Prostate gland (tissue), 2 donors: ENCODE results near the gene DNAH12. TPM values are rescaled to one million over a fixed set of nuclear protein-coding genes. Genes with fewer than 3 reads are reported as not detected.

Experiments
- DNase-seq: peaks from one replicate; pipeline ENCODE4 v3.0.0-alpha.2; 2019; ENCODE audit warnings: low spot score
- H3K27ac ChIP-seq, 2 donors: fragments of 200-600 bp; sonication (generic); 2 replicates each; pipeline ENCODE4 v1.5.1; 2017 to 2019
- H3K27me3 ChIP-seq: fragments of 200-600 bp; sonication (generic); replicated peaks from 2 replicates; pipeline ENCODE4 v1.5.1; 2019; ENCODE audit not compliant: insufficient read depth
- H3K36me3 ChIP-seq, 2 donors: fragments of 200-600 bp; sonication (generic); 1 replicate in 1 of 2; 2 replicates in 1 of 2; pipeline versions ENCODE4 v1.5.1 to v1.8.1; 2017 to 2019
- H3K4me1 ChIP-seq: fragments of 200-600 bp; sonication (generic); replicated peaks from 2 replicates; pipeline ENCODE4 v1.5.1; 2019
- H3K4me3 ChIP-seq, 2 donors: fragments of 200-600 bp; sonication (generic); 2 replicates each; pipeline ENCODE4 v1.5.1; 2017 to 2019
- H3K9me3 ChIP-seq: fragments of 200-600 bp; sonication (generic); 2 replicates; pipeline ENCODE4 v1.5.1; 2017
- CTCF ChIP-seq, 4 experiments: fragments of 200-600 bp in 2 of 4; fragments of 450-650 bp in 2 of 4; sonication (generic) in 2 of 4; IDR thresholded peaks; 1 replicate in 3 of 4; 2 replicates in 1 of 4; pipeline ENCODE4 v1.5.1; 2016 to 2019; ENCODE audit warnings: antibody characterized with exemption in 4 of 4, mild to moderate bottlenecking in 2 of 4, moderate library complexity in 2 of 4
- POLR2A ChIP-seq: fragments of 450-650 bp; IDR thresholded peaks from one replicate; pipeline ENCODE4 v1.6.1; 2016; ENCODE audit warnings: antibody characterized with exemption, mild to moderate bottlenecking
- POLR2AphosphoS5 ChIP-seq: sonication (generic); formaldehyde crosslinking; IDR thresholded peaks from one replicate; pipeline ENCODE4 v1.6.1; 2017; ENCODE audit warnings: antibody characterized with exemption
- WGBS: methylation state at CpG from one replicate; pipeline ENCODE4 v1.1.5; 2018; 5-methylcytosine and 5-hydroxymethylcytosine counted together
- intact Hi-C: fragments of 100-400 bp; cut with DNase I; formaldehyde crosslinking; loops from one replicate; pipeline ENCODE4 v1.14.2; 2022
- total RNA-seq, 2 donors: library from RNA; depleted of rRNA; stranded (reverse); fragments of >200 nt; gene quantifications; one replicate each; pipeline ENCODE4 v1.1.0, GENCODE V29; 2016

The DNAH12 gene
- total RNA-seq, 2 donors from 2014 or later, result 0.05 to 1.8 TPM

DNA sequence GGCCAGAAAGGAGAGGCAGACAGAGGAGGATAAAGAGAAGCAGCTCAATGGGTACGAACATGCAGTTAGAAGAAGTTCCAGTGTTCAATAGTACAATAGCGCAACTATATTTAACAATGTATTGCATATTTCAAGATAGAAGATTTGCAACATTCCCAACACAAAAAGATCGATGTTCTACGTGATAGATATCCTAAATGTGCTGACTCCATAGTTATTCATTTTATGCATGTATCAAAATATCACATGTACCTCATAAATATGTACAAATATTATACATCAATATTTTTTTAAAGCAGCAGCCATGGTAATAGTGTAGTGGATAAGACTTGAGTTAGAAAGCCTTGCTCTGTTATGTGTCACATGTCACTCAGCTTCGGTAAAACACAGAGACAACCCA is 141.5 kb downstream of the DNAH12 start:
- H3K9me3 ChIP-seq, result no peaks in the 10 kb centered on the region
- H3K36me3 ChIP-seq, result no peaks in the 10 kb centered on the region
- WGBS, result 71% methylated on average over 5 of the region's 5 CpGs
- intact Hi-C loops, result no loop called here
- H3K4me1 ChIP-seq, result no peaks in the 10 kb centered on the region
- peaks cover 3% of the 10 kb centered on the region for H3K27me3 ChIP-seq
- no peak for DNase-seq
- H3K4me3 ChIP-seq, result no peak overlapping the region
- TF ChIP-seq CTCF (IDR thresholded peaks at IDR 0.05), result no peak
- no peak for TF ChIP-seq POLR2A
- TF ChIP-seq POLR2AphosphoS5, result no peak
- H3K27ac ChIP-seq, result no peak overlapping the region

DNA sequence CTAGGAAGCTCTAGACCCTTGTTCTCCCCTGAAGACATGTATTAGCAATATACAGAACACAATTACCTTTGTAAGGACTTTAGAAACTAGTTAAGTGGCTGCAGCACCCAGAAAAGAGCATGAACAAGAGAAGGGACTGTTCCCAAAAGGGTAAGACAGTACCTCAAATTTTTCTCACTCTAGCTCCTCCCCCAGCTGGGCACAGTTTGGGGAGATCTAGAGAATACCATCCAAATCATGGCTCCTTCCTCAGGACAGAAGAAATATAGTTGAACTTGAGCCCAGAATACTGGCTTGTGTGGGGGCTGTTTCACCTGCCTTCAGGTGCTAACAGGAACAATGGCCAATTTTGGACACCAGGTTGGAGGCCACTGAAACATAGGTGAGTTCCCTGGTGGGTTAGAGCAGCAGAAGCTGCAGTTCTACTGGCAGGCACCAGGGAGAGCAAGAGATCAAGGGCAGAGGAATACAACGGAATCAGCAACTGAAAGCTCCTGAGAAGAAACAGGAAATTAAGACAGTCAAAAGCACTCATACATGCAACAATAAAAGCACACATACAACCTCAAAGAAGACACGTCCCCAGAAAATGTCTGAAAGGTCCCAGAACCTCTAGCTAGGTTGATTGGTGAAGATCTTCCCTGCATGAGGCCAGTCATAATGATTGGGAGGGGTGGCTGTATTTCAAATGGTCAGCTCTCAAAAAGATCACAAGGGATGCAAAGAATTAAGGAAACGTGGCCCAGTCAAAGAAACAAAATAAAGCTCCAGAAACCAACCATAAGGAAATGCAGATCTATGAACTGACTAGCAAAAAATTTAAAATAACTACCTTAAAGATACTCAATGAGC is 146.7 kb downstream of the DNAH12 start:
- TF ChIP-seq POLR2AphosphoS5 (no peak), POLR2A (no peak), CTCF (IDR thresholded peaks at IDR 0.05) (peak; percentile 33 to 74 (median 58))
- intact Hi-C loops, result loop anchor here (10.0 kb wide), 1 partner anchor 457 kb away; no protein-coding TSS in a partner anchor
- H3K9me3 ChIP-seq, result no peaks in the 10 kb centered on the region
- peak; percentile 7 for DNase-seq
- 23% methylated on average over 3 of the region's 3 CpGs for WGBS
- no peak overlapping the region for H3K4me3 ChIP-seq
- no peaks in the 10 kb centered on the region for H3K4me1 ChIP-seq
- no peaks in the 10 kb centered on the region for H3K36me3 ChIP-seq
- no peak overlapping the region for H3K27ac ChIP-seq
- no peaks in the 10 kb centered on the region for H3K27me3 ChIP-seq

GRCh38 chr3:57393977-57394376 is 150.2 kb downstream of the DNAH12 start:
- no peaks in the 10 kb centered on the region for H3K36me3 ChIP-seq
- H3K4me3 ChIP-seq, result no peak overlapping the region
- no peak for DNase-seq
- intact Hi-C loops, result loop anchor here (10.0 kb wide), 1 partner anchor 461 kb away; no protein-coding TSS in a partner anchor
- H3K27me3 ChIP-seq, result no peaks in the 10 kb centered on the region
- H3K9me3 ChIP-seq, result no peaks in the 10 kb centered on the region
- H3K27ac ChIP-seq, result no peak overlapping the region
- no peaks in the 10 kb centered on the region for H3K4me1 ChIP-seq
- WGBS, result 62% methylated on average over 3 of the region's 3 CpGs
- no peak for TF ChIP-seq CTCF (IDR thresholded peaks at IDR 0.05)
- no peak for TF ChIP-seq POLR2A
- no peak for TF ChIP-seq POLR2AphosphoS5

DNA sequence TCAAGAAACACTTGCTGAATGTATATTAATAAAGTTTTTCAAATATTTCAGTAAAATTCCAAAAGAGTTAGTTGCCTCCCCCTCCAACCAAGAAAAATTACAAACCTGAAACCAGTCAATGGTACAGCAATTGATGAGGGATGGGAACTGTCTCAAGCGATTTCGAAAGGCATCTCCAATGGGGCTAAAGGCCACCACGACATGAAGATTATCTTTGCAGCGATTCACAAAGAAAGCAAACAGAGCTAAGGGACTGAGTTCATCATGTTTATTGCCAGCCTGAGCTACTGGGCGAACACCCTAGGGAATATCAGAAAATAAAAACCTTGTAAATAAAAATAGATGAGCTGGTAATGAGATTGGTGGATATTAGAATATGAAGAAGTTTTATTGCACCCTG is 152.4 kb downstream of the DNAH12 start:
- H3K27ac ChIP-seq, result no peak overlapping the region
- H3K4me1 ChIP-seq, result no peaks in the 10 kb centered on the region
- no peaks in the 10 kb centered on the region for H3K9me3 ChIP-seq
- H3K36me3 ChIP-seq, result no peaks in the 10 kb centered on the region
- H3K4me3 ChIP-seq, result no peak overlapping the region
- no peaks in the 10 kb centered on the region for H3K27me3 ChIP-seq
- intact Hi-C loops, result loop anchor here (10.0 kb wide), 1 partner anchor 463 kb away; no protein-coding TSS in a partner anchor
- DNase-seq, result no peak
- TF ChIP-seq POLR2AphosphoS5, result no peak
- no peak for TF ChIP-seq POLR2A
- no peak for TF ChIP-seq CTCF (IDR thresholded peaks at IDR 0.05)
- WGBS, result 79% methylated on average over 5 of the region's 5 CpGs

- TF ChIP-seq CTCF (IDR thresholded peaks at IDR 0.05) (no peak), POLR2A (no peak), POLR2AphosphoS5 (no peak)
- intact Hi-C loops, result no loop called here
- H3K36me3 ChIP-seq, result no peaks in the 10 kb centered on the region
These were observed 154.9 kb downstream of the DNAH12 start for GRCh38 chr3:57389271-57389670.

More at GRCh38 chr3:57389271-57389670, 154.9 kb downstream of the DNAH12 start:
- DNase-seq, result no peak
- no peak overlapping the region for H3K4me3 ChIP-seq
- H3K4me1 ChIP-seq, result no peaks in the 10 kb centered on the region
- no peak overlapping the region for H3K27ac ChIP-seq
- WGBS, result 81% methylated on average over 2 of the region's 2 CpGs
- H3K9me3 ChIP-seq, result no peaks in the 10 kb centered on the region
- H3K27me3 ChIP-seq, result no peaks in the 10 kb centered on the region
